ENCODE results near the gene SUV39H2.
"Not testable (repeated sequence)": the region's sequence is repeated elsewhere in the genome, so short reads cannot be mapped to it uniquely, and the experiment has no call there.

The SUV39H2 gene

GRCh38 chr10:14878266-14879123 is at the start of gene SUV39H2:
Gene SUV39H2 (plus strand): TSS chr10:14878866. CDS start chr10:14878889, 23 bp downstream.
- DNase-seq (ENCODE audit: low read depth), result peak; percentile 88

GRCh38 chr10:14833106-14833505 is 45.6 kb upstream of the SUV39H2 start:
- no peak for DNase-seq (ENCODE audit: low read depth)

GRCh38 chr10:14836208-14836607 is 42.5 kb upstream of the SUV39H2 start:
- no peak for DNase-seq (ENCODE audit: low read depth)

- no peak for DNase-seq (ENCODE audit: low read depth)
Observed at GRCh38 chr10:14837003-14837756, 41.5 kb upstream of the SUV39H2 start.

- DNase-seq (ENCODE audit: low read depth), result peak; percentile 99
Observed at GRCh38 chr10:14837757-14838581, 40.7 kb upstream of the SUV39H2 start, which contains the start of the genes CDNF, HSPA14 and MSANTD7. Gene CDNF (minus strand): TSS chr10:14838037. CDS start chr10:14837946, 91 bp downstream. Gene HSPA14 (plus strand): TSS chr10:14838306. CDS start chr10:14838403, 97 bp downstream. Gene MSANTD7 (plus strand): TSS chr10:14838306. CDS start chr10:14842285, 3,979 bp downstream.

- peak; percentile 4 for DNase-seq (ENCODE audit: low read depth)
Observed at GRCh38 chr10:14838582-14839304, 39.9 kb upstream of the SUV39H2 start.

GRCh38 chr10:14839305-14839695 is 39.4 kb upstream of the SUV39H2 start:
- DNase-seq (ENCODE audit: low read depth), result no peak

- DNase-seq (ENCODE audit: low read depth), result no peak
Observed at GRCh38 chr10:14840178-14840577, 38.5 kb upstream of the SUV39H2 start.

GRCh38 chr10:14843327-14843988 is 35.2 kb upstream of the SUV39H2 start:
- no peak for DNase-seq (ENCODE audit: low read depth)

GRCh38 chr10:14844948-14845347 is 33.7 kb upstream of the SUV39H2 start:
- no peak for DNase-seq (ENCODE audit: low read depth)

- no peak for DNase-seq (ENCODE audit: low read depth)
Observed at GRCh38 chr10:14852236-14852635, 26.4 kb upstream of the SUV39H2 start.

GRCh38 chr10:14855453-14855852 is 23.2 kb upstream of the SUV39H2 start:
- DNase-seq (ENCODE audit: low read depth), result no peak

GRCh38 chr10:14858338-14858960 is 20.2 kb upstream of the SUV39H2 start:
- no peak for DNase-seq (ENCODE audit: low read depth)

GRCh38 chr10:14859043-14859442 is 19.6 kb upstream of the SUV39H2 start:
- no peak for DNase-seq (ENCODE audit: low read depth)

- no peak for DNase-seq (ENCODE audit: low read depth)
Observed at GRCh38 chr10:14859775-14860174, 18.9 kb upstream of the SUV39H2 start.

- no peak for DNase-seq (ENCODE audit: low read depth)
Observed at GRCh38 chr10:14860791-14861190, 17.9 kb upstream of the SUV39H2 start.

- not testable (repeated sequence) for DNase-seq (ENCODE audit: low read depth)
Observed at GRCh38 chr10:14864466-14864865, 14.2 kb upstream of the SUV39H2 start.

- DNase-seq (ENCODE audit: low read depth), result not testable (repeated sequence)
Observed at GRCh38 chr10:14864871-14865270, 13.8 kb upstream of the SUV39H2 start.

- no peak for DNase-seq (ENCODE audit: low read depth)
Observed at GRCh38 chr10:14873090-14873760, 5.4 kb upstream of the SUV39H2 start.

GRCh38 chr10:14875941-14876340 is 2.7 kb upstream of the SUV39H2 start:
- DNase-seq (ENCODE audit: low read depth), result no peak

Data from activated gamma-delta T cell treated with anti-CD3 and anti-CD28 coated beads, Interleukin-2, amount 50 U/mL, for 16 hours (primary cell).